Parathyroid adenoma (tissue), 2 donors: ENCODE measurements around the gene HLA-DRB5.
"Not testable (repeated sequence)": the region's sequence is repeated elsewhere in the genome, so short reads cannot be mapped to it uniquely, and the experiment has no call there.

Experiments
- H2AFZ ChIP-seq: fragments of 300-600 bp; sonication (generic); one replicate; pipeline ENCODE4 v1.7.0; 2017; ENCODE audit warnings: antibody characterized with exemption, mild to moderate bottlenecking
- H3K27ac ChIP-seq: fragments of 300-600 bp; sonication (generic); one replicate; pipeline ENCODE4 v1.7.0; 2017
- H3K27me3 ChIP-seq: fragments of 300-600 bp; sonication (generic); one replicate; pipeline ENCODE4 v1.7.0; 2017; ENCODE audit warnings: low read length; ENCODE audit not compliant: control insufficient read depth, insufficient read depth
- H3K36me3 ChIP-seq: fragments of 300-600 bp; sonication (generic); one replicate; pipeline ENCODE4 v1.7.0; 2017; ENCODE audit warnings: low read length; ENCODE audit not compliant: control insufficient read depth, insufficient read depth
- H3K4me1 ChIP-seq: fragments of 300-600 bp; sonication (generic); one replicate; pipeline ENCODE4 v1.7.0; 2017; ENCODE audit warnings: control low read depth
- H3K4me2 ChIP-seq: fragments of 300-600 bp; sonication (generic); one replicate; pipeline ENCODE4 v1.7.0; 2017; ENCODE audit warnings: low read length
- H3K4me3 ChIP-seq: fragments of 300-600 bp; sonication (generic); one replicate; pipeline ENCODE4 v1.7.0; 2017; ENCODE audit warnings: low read depth, low read length
- H3K79me2 ChIP-seq: fragments of 300-600 bp; sonication (generic); one replicate; pipeline ENCODE4 v1.7.0; 2017; ENCODE audit warnings: control low read depth
- H3K9ac ChIP-seq: fragments of 300-600 bp; sonication (generic); one replicate; pipeline ENCODE4 v1.7.0; 2017; ENCODE audit warnings: mild to moderate bottlenecking
- H3K9me3 ChIP-seq: fragments of 300-600 bp; sonication (generic); one replicate; pipeline ENCODE4 v1.7.0; 2017; ENCODE audit warnings: low read length; ENCODE audit not compliant: control insufficient read depth
- CTCF ChIP-seq: fragments of 300-600 bp; sonication (generic); IDR thresholded peaks from one replicate; pipeline ENCODE4 v1.7.0; 2017; ENCODE audit warnings: antibody characterized with exemption, mild to moderate bottlenecking
- donor health status: primary hyperparathyroidism.

HLA-DRB5 gene

DNA sequence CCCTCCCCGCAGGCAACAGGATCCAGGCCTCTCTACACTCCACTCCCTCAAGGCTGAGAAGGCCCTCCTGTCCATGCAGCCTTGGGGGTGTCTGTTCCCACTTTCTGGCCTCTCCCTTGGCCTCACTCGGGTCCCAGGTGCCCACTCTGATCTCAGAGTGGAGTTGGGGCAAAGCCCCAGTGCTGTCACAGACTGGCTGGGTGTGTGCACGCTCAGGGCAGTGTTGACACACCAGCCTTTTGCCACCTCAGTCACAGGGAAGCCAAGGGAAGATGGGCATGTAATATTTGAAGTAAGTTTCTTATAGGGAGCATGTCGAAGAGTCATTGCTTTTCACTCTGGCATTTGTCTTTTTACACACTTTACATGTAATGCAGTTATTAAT is 45.5 kb downstream of the HLA-DRB5 start:
- Histone ChIP-seq H3K9me3 (no peaks in the 10 kb centered on the region), H3K36me3 (no peaks in the 10 kb centered on the region), H3K79me2 (no peaks in the 10 kb centered on the region), H3K4me2 (no peak overlapping the region), H2AFZ (no peak overlapping the region), H3K27me3 (no peaks in the 10 kb centered on the region), H3K4me3 (no peak overlapping the region), H3K4me1 (no peaks in the 10 kb centered on the region), H3K27ac (no peak overlapping the region), H3K9ac (no peak overlapping the region)
- no peak for TF ChIP-seq CTCF

DNA sequence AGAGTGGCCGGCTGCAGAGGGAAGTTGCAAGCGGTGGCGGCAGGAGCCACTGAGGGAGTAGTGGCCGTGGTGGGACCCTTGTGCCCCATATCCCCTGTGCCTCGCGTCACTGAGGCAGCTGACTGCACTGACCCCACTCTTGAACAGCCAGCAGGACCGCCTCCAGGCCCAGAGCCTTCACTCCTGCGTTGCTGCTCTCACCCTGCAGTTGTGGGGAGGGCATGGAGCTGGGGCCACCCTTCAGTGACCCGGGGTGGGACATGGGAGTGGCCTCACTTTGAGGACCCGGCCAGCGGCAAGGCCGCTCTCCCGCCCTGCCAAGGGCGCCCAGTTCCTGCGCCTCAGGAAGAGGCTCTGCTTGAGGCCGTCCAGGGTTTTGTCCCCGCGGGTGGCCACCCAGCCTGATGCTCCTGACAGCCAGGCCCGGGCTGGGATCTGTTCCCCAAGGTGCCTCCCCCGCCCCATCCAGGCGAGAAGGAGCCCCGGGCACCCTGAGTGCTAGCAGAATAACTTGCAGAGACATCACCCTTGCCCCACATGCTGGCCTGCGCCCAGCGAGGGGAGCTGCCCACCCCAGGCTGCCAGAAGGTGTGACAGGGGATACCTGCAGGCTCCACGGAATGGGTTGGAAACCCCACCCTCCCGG is 46.0 kb downstream of the HLA-DRB5 start:
- Histone ChIP-seq H3K36me3 (no peaks in the 10 kb centered on the region), H2AFZ (no peak overlapping the region), H3K9ac (no peak overlapping the region), H3K27ac (no peak overlapping the region), H3K27me3 (no peaks in the 10 kb centered on the region), H3K4me3 (no peak overlapping the region), H3K4me1 (no peaks in the 10 kb centered on the region), H3K79me2 (no peaks in the 10 kb centered on the region), H3K4me2 (no peak overlapping the region), H3K9me3 (no peaks in the 10 kb centered on the region)
- no peak for TF ChIP-seq CTCF

DNA sequence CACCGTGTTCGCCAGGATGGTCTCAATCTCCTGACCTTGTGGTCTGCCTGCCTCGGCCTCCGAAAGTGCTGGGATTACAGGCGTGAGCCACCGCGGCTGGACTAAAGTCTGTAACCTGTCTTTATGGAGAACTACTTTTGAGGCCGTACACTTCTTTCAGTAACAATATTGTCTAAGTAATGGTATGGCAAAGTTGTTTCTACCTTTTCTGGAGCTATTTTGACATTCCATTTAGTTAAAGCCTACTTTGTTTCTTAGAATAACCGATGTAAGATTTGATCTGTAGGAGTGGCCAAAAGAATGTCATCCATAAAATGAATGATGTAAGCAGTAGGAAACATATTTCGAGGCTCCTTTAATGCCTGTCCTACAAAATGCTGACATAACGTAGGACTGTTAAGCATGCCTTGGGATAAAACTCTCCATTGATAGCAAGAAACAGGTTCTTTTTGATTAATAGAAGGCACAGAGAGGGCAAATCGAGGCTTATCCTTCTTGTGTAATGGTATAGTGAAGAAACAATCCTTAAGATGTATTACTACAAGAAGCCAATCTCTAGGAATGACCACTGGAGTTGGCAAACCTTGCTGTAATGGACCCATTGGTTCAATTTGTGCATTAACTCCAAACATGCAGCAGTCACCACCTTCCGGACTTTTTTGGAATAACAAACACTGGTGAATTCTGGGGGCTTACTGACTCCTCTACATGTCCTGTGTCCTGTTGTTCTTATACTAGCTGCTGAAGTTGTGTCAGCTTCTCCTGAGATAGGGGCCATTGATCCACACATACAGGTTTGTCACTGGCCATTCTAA is 54.5 kb downstream of the HLA-DRB5 start:
- H3K4me1 ChIP-seq, result no peaks in the 10 kb centered on the region
- no peak overlapping the region for H3K4me3 ChIP-seq
- no peak overlapping the region for H2AFZ ChIP-seq
- H3K9me3 ChIP-seq, result no peaks in the 10 kb centered on the region
- H3K36me3 ChIP-seq, result no peaks in the 10 kb centered on the region
- H3K27ac ChIP-seq, result no peak overlapping the region
- TF ChIP-seq CTCF, result no peak
- no peaks in the 10 kb centered on the region for H3K27me3 ChIP-seq
- H3K9ac ChIP-seq, result no peak overlapping the region
- H3K79me2 ChIP-seq, result no peaks in the 10 kb centered on the region
- no peak overlapping the region for H3K4me2 ChIP-seq

DNA sequence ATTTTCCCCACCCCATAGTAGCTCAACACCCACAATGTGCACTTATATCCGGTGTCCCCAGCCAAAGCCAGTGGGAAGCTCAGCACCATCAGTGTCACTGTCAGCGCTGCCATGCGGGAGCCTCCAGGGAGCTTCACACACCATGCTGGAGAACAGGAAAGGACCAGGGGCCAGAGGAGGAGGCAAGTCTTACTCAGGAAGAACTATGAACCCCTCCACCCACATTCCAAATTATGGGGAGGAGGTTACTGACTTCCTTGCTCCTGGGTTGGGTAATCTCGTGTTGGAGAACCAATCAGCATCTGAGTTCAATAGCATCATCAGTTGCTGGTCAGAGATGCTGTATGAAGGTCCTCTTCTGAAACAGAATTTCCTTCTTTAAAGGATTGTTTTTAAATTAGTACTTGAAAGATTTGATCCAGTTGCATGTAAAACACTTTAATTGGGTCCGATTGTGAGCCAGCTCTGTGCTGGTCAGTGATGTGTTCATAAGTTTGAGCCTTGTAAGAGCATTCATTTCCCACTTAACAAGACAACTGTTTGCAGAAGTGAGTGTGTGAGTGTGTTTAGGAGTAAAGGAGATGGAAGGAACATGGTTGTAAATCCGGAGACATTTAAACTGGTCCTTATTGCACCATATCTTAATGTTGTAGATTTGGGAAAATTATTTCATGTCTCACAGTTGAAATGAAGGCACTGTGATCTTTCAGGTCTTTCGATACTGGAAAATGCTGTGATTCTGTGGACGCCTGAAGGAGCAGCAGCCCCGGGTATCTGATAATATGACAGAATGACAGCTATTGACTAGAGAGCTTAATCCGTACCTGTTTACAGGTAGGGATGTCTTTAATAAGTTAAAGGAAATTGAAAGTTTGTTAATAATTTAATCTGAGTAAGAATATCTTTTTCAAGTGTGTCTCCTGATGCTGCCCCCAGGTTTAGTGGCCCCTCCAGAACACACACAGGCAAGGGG is 56.4 kb downstream of the HLA-DRB5 start:
- not testable (repeated sequence) for H3K4me3 ChIP-seq, H3K9me3 ChIP-seq, H3K79me2 ChIP-seq, H3K27me3 ChIP-seq, H3K4me1 ChIP-seq, H3K4me2 ChIP-seq, H3K9ac ChIP-seq, H3K36me3 ChIP-seq, H2AFZ ChIP-seq
- peak overlapping the region; percentile 72 for H3K27ac ChIP-seq
